PC-3 (cell line): ENCODE measurements around the gene STX12.

Experiments
- CTCF ChIP-seq: fragments of 300-600 bp; sonication (generic); conservative IDR thresholded peaks from 2 replicates; pipeline ENCODE4 v1.5.1; 2017; ENCODE audit warnings: antibody characterized with exemption, low read depth, mild to moderate bottlenecking, low read length
- EZH2 ChIP-seq: fragments of 300-600 bp; sonication (generic); IDR thresholded peaks from one replicate; pipeline ENCODE4 v1.6.1; 2017; ENCODE audit warnings: antibody characterized with exemption, mild to moderate bottlenecking, low read length; ENCODE audit not compliant: unreplicated experiment
- EZH2phosphoT487 ChIP-seq: fragments of 300-600 bp; sonication (generic); IDR thresholded peaks from 2 replicates; pipeline ENCODE4 v1.6.1; 2018; ENCODE audit warnings: mild to moderate bottlenecking, antibody characterized with exemption, low read length, borderline replicate concordance

- TF ChIP-seq EZH2, result no peak
- TF ChIP-seq CTCF, result no peak
- no peak for TF ChIP-seq EZH2phosphoT487
Measured at GRCh38 chr1:27804791-27805190, 31.8 kb downstream of the STX12 start.
